ENCODE results near the gene HAGH. TPM values are rescaled to one million over a fixed set of nuclear protein-coding genes. Genes with fewer than 3 reads are reported as not detected.

The HAGH gene
- total and polyA plus RNA-seq, 8 donors, result 26.6 to 63.7 (median 37.4) TPM

- no peak for ATAC-seq
- Histone ChIP-seq H3K9me3 (no peaks in the 10 kb centered on the region), H3K4me1 (peaks cover 9 to 13% (median 9%) of the 10 kb centered on the region in 3 donors), H3K36me3 (peaks cover 0 to 25% (median 10%) of the 10 kb centered on the region in 3 donors), H3K4me3 (peak overlapping the region in 2 of 4 donors; percentile 87 to 100), H3K27ac (peak overlapping the region in 2 of 4 donors; percentile 89 to 94), H3K27me3 (no peaks in the 10 kb centered on the region)
- DNase-seq, result peak in 3 of 6 donors; percentile 33 to 85 (median 48)
- no peak for FAIRE-seq
- TF ChIP-seq CTCF (IDR thresholded peaks at IDR 0.05), result no peak
- intact Hi-C loops (cut with DNase I), result no loop called here
- WGBS, 2 donors, result 70 to 77% methylated on average over 7 of the region's 7 CpGs
These were observed 52.2 kb downstream of the HAGH start for GRCh38 chr16:1774448-1774780.

GRCh38 chr16:1773703-1774447, 52.8 kb downstream of the HAGH start:
- FAIRE-seq, result no peak
- no peaks in the 10 kb centered on the region for H3K9me3 ChIP-seq
- peak in 3 of 4 donors; percentile 3 for ATAC-seq
- H3K36me3 ChIP-seq, result peaks cover 0 to 25% (median 10%) of the 10 kb centered on the region in 3 donors
- TF ChIP-seq CTCF (IDR thresholded peaks at IDR 0.05), result no peak
- H3K4me3 ChIP-seq, result peak overlapping the region; percentile 87 to 100 (median 96)
- peak in 3 of 6 donors; percentile 46 to 89 (median 69) for DNase-seq
- peak overlapping the region; percentile 89 to 97 (median 92) for H3K27ac ChIP-seq
- H3K4me1 ChIP-seq, result peaks cover 9 to 13% (median 9%) of the 10 kb centered on the region in 3 donors
- intact Hi-C loops (cut with DNase I), result no loop called here
- no peaks in the 10 kb centered on the region for H3K27me3 ChIP-seq
- 5 to 8% methylated on average over 43 to 45 of the region's 45 CpGs for WGBS, 2 donors

GRCh38 chr16:1772908-1773702, 53.5 kb downstream of the HAGH start, which contains the start of gene MRPS34:
Gene MRPS34 (minus strand): TSS chr16:1773134. CDS start chr16:1773119, 15 bp downstream.
- peak; percentile 76 to 96 (median 90) for DNase-seq
- FAIRE-seq, result no peak
- peak; percentile 60 to 74 (median 66) for TF ChIP-seq CTCF (IDR thresholded peaks at IDR 0.05)
- Histone ChIP-seq H3K4me3 (peak within 1 kb of the TSS; percentile 87 to 100 (median 96)), H3K27me3 (no peaks in the 10 kb centered on the region), H3K36me3 (peaks cover 0 to 27% (median 10%) of the 10 kb centered on the region in 3 donors), H3K27ac (peak within 1 kb of the TSS; percentile 89 to 97 (median 92)), H3K4me1 (peaks cover 9 to 13% (median 9%) of the 10 kb centered on the region in 3 donors), H3K9me3 (no peaks in the 10 kb centered on the region)
- intact Hi-C loops (cut with DNase I), result no loop called here
- WGBS, 2 donors, result 0 to 1% methylated on average over 59 to 108 of the region's 108 CpGs
- ATAC-seq, result peak; percentile 74 to 80 (median 76)

GRCh38 chr16:1772362-1772907, 54.2 kb downstream of the HAGH start, which contains the start of gene EME2:
Gene EME2 (plus strand): TSS chr16:1772810. CDS start chr16:1773228, 418 bp downstream.
- Histone ChIP-seq H3K36me3 (peaks cover 0 to 27% (median 4%) of the 10 kb centered on the region in 3 donors), H3K4me3 (peak within 1 kb of the TSS; percentile 87 to 100 (median 96)), H3K4me1 (peaks cover 9 to 13% (median 9%) of the 10 kb centered on the region in 3 donors), H3K9me3 (no peaks in the 10 kb centered on the region), H3K27ac (peak within 1 kb of the TSS; percentile 89 to 97 (median 92)), H3K27me3 (no peaks in the 10 kb centered on the region)
- DNase-seq (peak in 1 of 6 donors; percentile 85), ATAC-seq (peak; percentile 0 to 3 (median 2)), FAIRE-seq (no peak)
- WGBS, 2 donors, result 0% methylated on average over 53 of the region's 53 CpGs
- intact Hi-C loops (cut with DNase I), result no loop called here
- no peak for TF ChIP-seq CTCF (IDR thresholded peaks at IDR 0.05)

Measured in pancreas (tissue), 10 donors.